RWPE2 (cell line): ENCODE measurements around the gene AHNAK.

Experiments used
- ATAC-seq: fragments of 200-7000 bp; cut with Tn5 transposase; 3 replicates; pipeline ENCODE4 v1.9.1; 2021; ENCODE audit warnings: low read depth
- DNase-seq: peaks from one replicate; pipeline ENCODE4 v3.0.0-alpha.2; 2020; ENCODE audit warnings: low spot score
- H3K27ac ChIP-seq: fragments of 450-650 bp; 2 replicates; pipeline ENCODE4 v1.5.1; 2017; ENCODE audit warnings: mild to moderate bottlenecking; ENCODE audit not compliant: poor library complexity, severe bottlenecking
- H3K27me3 ChIP-seq: fragments of 250-450 bp; sonication (Bioruptor Pico); 2 replicates; pipeline ENCODE4 v1.5.1; 2021; ENCODE audit warnings: mild to moderate bottlenecking, moderate library complexity; ENCODE audit not compliant: insufficient read depth, poor library complexity, severe bottlenecking
- H3K36me3 ChIP-seq: fragments of 250-450 bp; sonication (Bioruptor Pico); 2 replicates; pipeline ENCODE4 v1.5.1; 2020; ENCODE audit warnings: low read depth, mild to moderate bottlenecking, moderate library complexity
- H3K4me1 ChIP-seq: fragments of 250-450 bp; sonication (Bioruptor Pico); 2 replicates; pipeline ENCODE4 v1.5.1; 2021; ENCODE audit warnings: mild to moderate bottlenecking, moderate library complexity; ENCODE audit not compliant: insufficient read depth, poor library complexity, severe bottlenecking
- H3K4me3 ChIP-seq: fragments of 250-450 bp; sonication (Bioruptor Pico); 2 replicates; pipeline ENCODE4 v1.5.1; 2021; ENCODE audit warnings: mild to moderate bottlenecking, moderate library complexity; ENCODE audit not compliant: severe bottlenecking
- H3K9me3 ChIP-seq: fragments of 250-450 bp; sonication (Bioruptor Pico); 2 replicates; pipeline ENCODE4 v1.5.1; 2021; ENCODE audit warnings: mild to moderate bottlenecking, moderate library complexity; ENCODE audit not compliant: severe bottlenecking
- CTCF ChIP-seq: fragments of 450-650 bp; IDR thresholded peaks from one replicate; pipeline ENCODE4 v1.5.1; 2017; ENCODE audit warnings: mild to moderate bottlenecking, moderate library complexity; ENCODE audit not compliant: poor library complexity, severe bottlenecking

Gene AHNAK

GRCh38 chr11:62558669-62559068 is 12.1 kb upstream of the AHNAK start:
- no peaks in the 10 kb centered on the region for H3K9me3 ChIP-seq
- no peak for ATAC-seq
- H3K27me3 ChIP-seq, result no peaks in the 10 kb centered on the region
- H3K4me1 ChIP-seq, result peaks cover 68% of the 10 kb centered on the region
- H3K36me3 ChIP-seq, result peaks cover 52% of the 10 kb centered on the region
- peak overlapping the region; percentile 100 for H3K27ac ChIP-seq
- TF ChIP-seq CTCF, result no peak
- no peak for DNase-seq
- no peak overlapping the region for H3K4me3 ChIP-seq

GRCh38 chr11:62556875-62557631 is 10.4 kb upstream of the AHNAK start:
- no peak for ATAC-seq
- H3K27me3 ChIP-seq, result no peaks in the 10 kb centered on the region
- peak overlapping the region; percentile 100 for H3K27ac ChIP-seq
- no peak for DNase-seq
- no peaks in the 10 kb centered on the region for H3K9me3 ChIP-seq
- H3K4me1 ChIP-seq, result peaks cover 78% of the 10 kb centered on the region
- no peak for TF ChIP-seq CTCF
- peaks cover 36% of the 10 kb centered on the region for H3K36me3 ChIP-seq
- H3K4me3 ChIP-seq, result no peak overlapping the region

GRCh38 chr11:62556108-62556874 is 9.7 kb upstream of the AHNAK start:
- peaks cover 30% of the 10 kb centered on the region for H3K36me3 ChIP-seq
- DNase-seq (peak; percentile 99), ATAC-seq (peak; percentile 67)
- TF ChIP-seq CTCF, result no peak
- H3K4me3 ChIP-seq, result no peak overlapping the region
- no peaks in the 10 kb centered on the region for H3K9me3 ChIP-seq
- peak overlapping the region; percentile 100 for H3K27ac ChIP-seq
- H3K27me3 ChIP-seq, result no peaks in the 10 kb centered on the region
- H3K4me1 ChIP-seq, result peaks cover 78% of the 10 kb centered on the region

- H3K9me3 ChIP-seq, result no peaks in the 10 kb centered on the region
- no peak for TF ChIP-seq CTCF
- peaks cover 26% of the 10 kb centered on the region for H3K36me3 ChIP-seq
- DNase-seq (no peak), ATAC-seq (no peak)
- H3K27ac ChIP-seq, result peak overlapping the region; percentile 100
- peaks cover 72% of the 10 kb centered on the region for H3K4me1 ChIP-seq
- H3K27me3 ChIP-seq, result no peaks in the 10 kb centered on the region
- no peak overlapping the region for H3K4me3 ChIP-seq
These were observed 9.0 kb upstream of the AHNAK start for GRCh38 chr11:62555464-62556107.
